ENCODE measurements around the gene TTC28. TPM values are rescaled to one million over a fixed set of nuclear protein-coding genes. Genes with fewer than 3 reads are reported as not detected.

The TTC28 gene
- total and polyA plus RNA-seq, 8 donors: 31.1 to 44.2 (median 41.4) TPM

- peak; percentile 50 for ATAC-seq
- H3K27me3 ChIP-seq: no peaks in the 10 kb centered on the region
- intact Hi-C loops (cut with DNase I): no loop called here
- no peak overlapping the region for H3K4me3 ChIP-seq
- peak in 2 of 4 donors; percentile 82 to 85 for DNase-seq
- no peaks in the 10 kb centered on the region for H3K36me3 ChIP-seq
- TF ChIP-seq CTCF (IDR thresholded peaks at IDR 0.05): no peak
- H3K4me1 ChIP-seq: no peaks in the 10 kb centered on the region
- no peak overlapping the region for H3K27ac ChIP-seq
- no peaks in the 10 kb centered on the region for H3K9me3 ChIP-seq
These were observed 71.8 kb downstream of the TTC28 start for GRCh38 chr22:28607795-28608194.

DNA sequence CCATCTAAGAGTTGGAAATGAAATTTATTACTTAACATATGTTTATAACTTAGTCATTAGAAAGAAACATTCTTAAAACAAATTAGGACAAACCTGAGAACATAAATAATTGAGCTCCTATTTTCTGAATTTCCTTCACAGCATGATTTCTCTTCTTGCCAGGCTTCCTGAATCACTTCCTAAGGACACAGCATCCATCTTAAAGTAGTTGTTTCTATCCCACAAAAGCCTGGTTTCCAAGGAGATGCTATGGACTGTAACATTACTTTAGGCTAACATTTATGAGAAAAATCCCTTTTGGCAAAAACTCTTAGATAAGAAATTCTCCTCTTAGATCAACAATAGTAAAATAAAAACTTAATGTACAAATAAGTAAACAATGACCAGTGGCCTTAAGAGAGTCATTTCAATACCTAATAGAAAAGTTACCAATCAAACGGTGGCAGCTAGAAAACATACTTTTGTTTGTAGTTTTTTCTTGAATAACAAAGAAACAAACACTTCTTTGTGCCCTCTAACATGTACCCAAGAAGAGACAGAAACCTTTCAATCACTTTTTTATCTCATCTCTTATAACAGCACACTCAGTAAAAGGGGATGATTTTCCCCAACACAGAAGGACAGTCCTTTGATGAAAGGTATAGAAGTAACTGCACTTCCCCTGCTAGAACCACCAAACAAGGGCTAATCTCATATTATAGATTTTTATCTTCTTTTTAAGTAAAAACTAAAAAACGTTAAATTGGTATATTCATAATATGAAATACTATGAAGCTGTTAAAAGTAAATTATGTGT, 74.5 kb downstream of the TTC28 start:
- intact Hi-C loops (cut with DNase I): loop anchor here in 1 of 2 donors (5.0 kb wide), 1 partner anchor 222 kb away; no protein-coding TSS in a partner anchor
- Histone ChIP-seq H3K27ac (no peak overlapping the region), H3K9me3 (no peaks in the 10 kb centered on the region), H3K27me3 (no peaks in the 10 kb centered on the region), H3K36me3 (no peaks in the 10 kb centered on the region), H3K4me3 (no peak overlapping the region), H3K4me1 (no peaks in the 10 kb centered on the region)
- ATAC-seq: no peak
- no peak for TF ChIP-seq CTCF (IDR thresholded peaks at IDR 0.05)
- DNase-seq: peak in 1 of 4 donors; percentile 53

- TF ChIP-seq CTCF (IDR thresholded peaks at IDR 0.05): no peak
- DNase-seq (no peak), ATAC-seq (no peak)
- no peak overlapping the region for H3K27ac ChIP-seq
- no peaks in the 10 kb centered on the region for H3K9me3 ChIP-seq
- H3K27me3 ChIP-seq: no peaks in the 10 kb centered on the region
- no peaks in the 10 kb centered on the region for H3K36me3 ChIP-seq
- H3K4me3 ChIP-seq: no peak overlapping the region
- intact Hi-C loops (cut with DNase I): loop anchor here in 1 of 2 donors (5.0 kb wide), 1 partner anchor 225 kb away; no protein-coding TSS in a partner anchor
- H3K4me1 ChIP-seq: no peaks in the 10 kb centered on the region
These were observed 77.7 kb downstream of the TTC28 start for GRCh38 chr22:28601915-28602314.

- intact Hi-C loops (cut with DNase I): loop anchor here in 1 of 2 donors (5.0 kb wide), 1 partner anchor 227 kb away; no protein-coding TSS in a partner anchor
- ATAC-seq (peak; percentile 72), DNase-seq (peak in 2 of 4 donors; percentile 46 to 69)
- no peaks in the 10 kb centered on the region for H3K36me3 ChIP-seq
- peak; percentile 34 to 40 for TF ChIP-seq CTCF (IDR thresholded peaks at IDR 0.05)
- H3K4me3 ChIP-seq: no peak overlapping the region
- H3K9me3 ChIP-seq: no peaks in the 10 kb centered on the region
- H3K27me3 ChIP-seq: no peaks in the 10 kb centered on the region
- no peak overlapping the region for H3K27ac ChIP-seq
- H3K4me1 ChIP-seq: no peaks in the 10 kb centered on the region
These were observed 79.0 kb downstream of the TTC28 start for GRCh38 chr22:28600546-28601143.

GRCh38 chr22:28599693-28600092, 79.9 kb downstream of the TTC28 start:
- ATAC-seq (no peak), DNase-seq (no peak)
- Histone ChIP-seq H3K27me3 (no peaks in the 10 kb centered on the region), H3K27ac (no peak overlapping the region), H3K4me3 (no peak overlapping the region), H3K4me1 (peaks cover 0 to 4% of the 10 kb centered on the region in 2 donors), H3K36me3 (no peaks in the 10 kb centered on the region), H3K9me3 (no peaks in the 10 kb centered on the region)
- intact Hi-C loops (cut with DNase I): loop anchor here in 1 of 2 donors (5.0 to 10.0 kb wide), 2 partner anchors 228 to 545 kb away; no protein-coding TSS in a partner anchor
- no peak for TF ChIP-seq CTCF (IDR thresholded peaks at IDR 0.05)

Data from left lung (tissue), 10 donors.